Thyroid gland (tissue), 4 donors: Measurements from ENCODE around the gene SH3RF3.

Experiments used
- POLR2A ChIP-seq, 2 donors: fragments of 450-650 bp; IDR thresholded peaks; one replicate each; pipeline ENCODE4 v1.6.1; 2017; ENCODE audit warnings: antibody characterized with exemption in 2 of 2, mild to moderate bottlenecking in 2 of 2, moderate library complexity in 1 of 2
- TF ChIP-seq, protein P1 (sequence below), 6 experiments: fragments of 200-600 bp in 3 of 6; fragments of 450-650 bp in 3 of 6; sonication (generic) in 3 of 6; IDR thresholded peaks; one replicate each; pipeline ENCODE4 v1.5.1; 2016 to 2019; ENCODE audit warnings: antibody characterized with exemption in 6 of 6, mild to moderate bottlenecking in 2 of 6, inconsistent platforms in 1 of 6, moderate library complexity in 1 of 6

DNA sequence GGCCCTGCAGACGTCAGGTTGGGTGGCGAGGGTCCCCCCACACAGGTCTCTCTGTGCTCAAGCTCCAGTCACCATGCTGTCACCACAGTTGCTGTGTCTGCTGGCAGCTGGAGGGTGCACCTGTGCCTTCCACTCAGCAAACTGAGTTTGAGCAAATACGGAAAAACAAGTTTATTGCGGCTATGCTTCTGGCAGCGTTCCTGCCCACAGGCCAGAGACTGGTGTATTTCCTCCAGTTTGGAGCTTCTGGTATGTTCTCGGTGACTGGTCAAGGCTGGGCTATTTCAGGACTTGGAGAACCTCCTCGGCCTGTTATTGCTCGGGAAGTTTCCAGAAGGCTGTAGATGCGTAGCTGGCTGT, 352.2 kb downstream of the SH3RF3 start:
- TF ChIP-seq, protein P1, sequence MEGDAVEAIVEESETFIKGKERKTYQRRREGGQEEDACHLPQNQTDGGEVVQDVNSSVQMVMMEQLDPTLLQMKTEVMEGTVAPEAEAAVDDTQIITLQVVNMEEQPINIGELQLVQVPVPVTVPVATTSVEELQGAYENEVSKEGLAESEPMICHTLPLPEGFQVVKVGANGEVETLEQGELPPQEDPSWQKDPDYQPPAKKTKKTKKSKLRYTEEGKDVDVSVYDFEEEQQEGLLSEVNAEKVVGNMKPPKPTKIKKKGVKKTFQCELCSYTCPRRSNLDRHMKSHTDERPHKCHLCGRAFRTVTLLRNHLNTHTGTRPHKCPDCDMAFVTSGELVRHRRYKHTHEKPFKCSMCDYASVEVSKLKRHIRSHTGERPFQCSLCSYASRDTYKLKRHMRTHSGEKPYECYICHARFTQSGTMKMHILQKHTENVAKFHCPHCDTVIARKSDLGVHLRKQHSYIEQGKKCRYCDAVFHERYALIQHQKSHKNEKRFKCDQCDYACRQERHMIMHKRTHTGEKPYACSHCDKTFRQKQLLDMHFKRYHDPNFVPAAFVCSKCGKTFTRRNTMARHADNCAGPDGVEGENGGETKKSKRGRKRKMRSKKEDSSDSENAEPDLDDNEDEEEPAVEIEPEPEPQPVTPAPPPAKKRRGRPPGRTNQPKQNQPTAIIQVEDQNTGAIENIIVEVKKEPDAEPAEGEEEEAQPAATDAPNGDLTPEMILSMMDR (IDR thresholded peaks at IDR 0.05) = no peak
- TF ChIP-seq POLR2A (IDR thresholded peaks at IDR 0.05) = no peak
